Spleen (tissue), 7 donors: ENCODE measurements around the gene RBP2.

Experiments
- POLR2AphosphoS5 ChIP-seq, 3 donors: sonication (generic); formaldehyde crosslinking; IDR thresholded peaks; one replicate each; pipeline ENCODE4 v1.5.1; 2017; ENCODE audit warnings: antibody characterized with exemption in 3 of 3
- TF ChIP-seq, protein P1 (sequence below), 11 experiments: fragments of 200-600 bp in 7 of 11; fragments of 450-650 bp in 4 of 11; sonication (generic) in 4 of 11; IDR thresholded peaks in 8 of 11; conservative IDR thresholded peaks in 3 of 11; 1 replicate in 7 of 11; 2 replicates in 4 of 11; pipeline versions ENCODE4 v1.4.0 to v1.8.0; 2016 to 2021; ENCODE audit warnings: antibody characterized with exemption in 11 of 11, inconsistent platforms in 4 of 11, mild to moderate bottlenecking in 1 of 11
- donor health status: DM: no; HTN: no; CAD: no; lungs with moderate emphysema.
- donor health status: DM: no; HTN: no; CAD: no.
- donor health status: DM: no; HTN: no; CAD: no.

DNA sequence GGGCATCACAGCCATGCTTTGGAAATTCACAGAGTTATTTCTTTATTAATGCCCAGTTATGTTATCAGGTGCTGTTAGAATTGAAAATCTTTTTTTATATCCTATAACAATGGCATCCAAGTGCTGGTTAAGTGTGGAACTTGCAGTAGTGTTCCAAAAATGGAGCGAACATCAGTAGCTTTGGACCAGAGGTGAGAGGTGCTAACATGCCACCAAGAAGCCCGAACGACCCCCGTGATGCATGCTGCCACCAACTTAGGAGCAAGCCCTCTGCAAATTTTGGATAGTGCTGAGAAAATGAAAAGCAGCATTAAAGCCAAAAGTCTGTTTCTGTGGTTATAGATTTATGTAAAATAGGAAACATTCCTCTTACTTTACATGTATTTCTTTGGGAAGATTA, 38.4 kb upstream of the RBP2 start:
- TF ChIP-seq, protein P1, sequence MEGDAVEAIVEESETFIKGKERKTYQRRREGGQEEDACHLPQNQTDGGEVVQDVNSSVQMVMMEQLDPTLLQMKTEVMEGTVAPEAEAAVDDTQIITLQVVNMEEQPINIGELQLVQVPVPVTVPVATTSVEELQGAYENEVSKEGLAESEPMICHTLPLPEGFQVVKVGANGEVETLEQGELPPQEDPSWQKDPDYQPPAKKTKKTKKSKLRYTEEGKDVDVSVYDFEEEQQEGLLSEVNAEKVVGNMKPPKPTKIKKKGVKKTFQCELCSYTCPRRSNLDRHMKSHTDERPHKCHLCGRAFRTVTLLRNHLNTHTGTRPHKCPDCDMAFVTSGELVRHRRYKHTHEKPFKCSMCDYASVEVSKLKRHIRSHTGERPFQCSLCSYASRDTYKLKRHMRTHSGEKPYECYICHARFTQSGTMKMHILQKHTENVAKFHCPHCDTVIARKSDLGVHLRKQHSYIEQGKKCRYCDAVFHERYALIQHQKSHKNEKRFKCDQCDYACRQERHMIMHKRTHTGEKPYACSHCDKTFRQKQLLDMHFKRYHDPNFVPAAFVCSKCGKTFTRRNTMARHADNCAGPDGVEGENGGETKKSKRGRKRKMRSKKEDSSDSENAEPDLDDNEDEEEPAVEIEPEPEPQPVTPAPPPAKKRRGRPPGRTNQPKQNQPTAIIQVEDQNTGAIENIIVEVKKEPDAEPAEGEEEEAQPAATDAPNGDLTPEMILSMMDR (IDR thresholded peaks at IDR 0.05 in 8 of 11, conservative IDR thresholded peaks at IDR 0.05 in 3 of 11): no peak
- TF ChIP-seq POLR2AphosphoS5 (IDR thresholded peaks at IDR 0.05): no peak
